Right kidney (tissue), 1 donor: ENCODE data around the gene WNK3.

Experiments
- DNase-seq: peaks from one replicate; pipeline ENCODE4 v3.0.0-alpha.2; 2016

WNK3 gene

GRCh38 chrX:54166915-54167314, 190.9 kb downstream of the WNK3 start:
- no peak for DNase-seq

GRCh38 chrX:54157561-54157960, 200.3 kb downstream of the WNK3 start:
- DNase-seq, result no peak
